BJ (cell line): ENCODE results near the gene MFAP4. TPM values are rescaled to one million over a fixed set of nuclear protein-coding genes. Genes with fewer than 3 reads are reported as not detected.

Experiments
- CTCF ChIA-PET: fragments of 350-600 bp; formaldehyde crosslinking; extraction: SDS; loops from one replicate; lab custom pipeline; 2021; ENCODE audit warnings: antibody characterized with exemption, inconsistent platforms; lab: Yijun Ruan, JAX
- POLR2A ChIA-PET: fragments of 300-600 bp; sonication (Branson Sonifier 250); formaldehyde crosslinking; extraction: SDS; loops from one replicate; lab custom pipeline; 2021; ENCODE audit warnings: antibody characterized with exemption; lab: Charles Lee
- DNase-seq: peaks from one replicate; pipeline ENCODE4 v3.0.0-alpha.2; 2011; ENCODE audit warnings: low read depth
- H3K27me3 ChIP-seq: 2 replicates; pipeline ENCODE4 v1.6.0; 2011; ENCODE audit warnings: low read length; ENCODE audit not compliant: control insufficient read depth, insufficient read depth
- H3K36me3 ChIP-seq: 2 replicates; pipeline ENCODE4 v1.5.1; 2011; ENCODE audit warnings: low read length; ENCODE audit not compliant: control insufficient read depth, insufficient read depth
- H3K4me3 ChIP-seq: 2 replicates; pipeline ENCODE4 v1.5.1; 2011; ENCODE audit warnings: low read depth, mild to moderate bottlenecking, control low read depth, low read length
- CTCF ChIP-seq: IDR thresholded peaks from 2 replicates; pipeline ENCODE4 v1.5.1; 2011; ENCODE audit warnings: low read depth, mild to moderate bottlenecking, control low read depth, inconsistent platforms, low read length, moderate library complexity; ENCODE audit not compliant: insufficient read depth
- polyA plus RNA-seq: library from polyadenylated mRNA; depleted of rRNA; stranded (reverse); fragments of >200 nt; gene quantifications from 2 replicates; pipeline ENCODE4 v1.2.3, GENCODE V29; 2011

Gene MFAP4
- polyA plus RNA-seq, 1 experiment = 86.8 TPM

- POLR2A ChIA-PET = no interaction called here
- CTCF ChIA-PET = interaction anchor here (0.7 to 5.9 kb wide), 10 partner anchors 8 to 401 kb away, joined by 3 to 178 read pairs (median 4); partner anchors contain the start of gene MAPK7
- no peaks in the 10 kb centered on the region for H3K36me3 ChIP-seq
- H3K4me3 ChIP-seq = no peak overlapping the region
- DNase-seq = no peak
- TF ChIP-seq CTCF = no peak
- no peaks in the 10 kb centered on the region for H3K27me3 ChIP-seq
These were observed 21.0 kb downstream of the MFAP4 start for GRCh38 chr17:19365833-19366636.

- ChIA-PET CTCF (interaction anchor here (0.7 to 5.9 kb wide), 10 partner anchors 9 to 401 kb away, joined by 3 to 178 read pairs (median 4); partner anchors contain the start of gene MAPK7), POLR2A (no interaction called here)
- Histone ChIP-seq H3K4me3 (no peak overlapping the region), H3K27me3 (no peaks in the 10 kb centered on the region), H3K36me3 (no peaks in the 10 kb centered on the region)
- DNase-seq = no peak
- no peak for TF ChIP-seq CTCF
These were observed 21.5 kb downstream of the MFAP4 start for GRCh38 chr17:19365499-19365817.

- Histone ChIP-seq H3K4me3 (no peak overlapping the region), H3K36me3 (no peaks in the 10 kb centered on the region), H3K27me3 (no peaks in the 10 kb centered on the region)
- ChIA-PET POLR2A (interaction anchor here (0.7 kb wide), 1 partner anchor 13 kb away, joined by 3 read pairs; the partner anchor contains the start of gene MAPK7), CTCF (interaction anchor here (0.7 to 5.9 kb wide), 12 partner anchors 9 to 402 kb away, joined by 3 to 178 read pairs (median 4); partner anchors contain the start of gene MAPK7)
- DNase-seq = no peak
- no peak for TF ChIP-seq CTCF
These were observed 22.1 kb downstream of the MFAP4 start for GRCh38 chr17:19364699-19365498.

GRCh38 chr17:19363460-19364035, 23.4 kb downstream of the MFAP4 start:
- Histone ChIP-seq H3K4me3 (no peak overlapping the region), H3K36me3 (peaks cover 1% of the 10 kb centered on the region; the same call in 1 of the 2 replicates), H3K27me3 (no peaks in the 10 kb centered on the region)
- TF ChIP-seq CTCF = no peak
- CTCF ChIA-PET = interaction anchor here (0.5 to 5.9 kb wide), 41 partner anchors 8 to 443 kb away, joined by 3 to 178 read pairs (median 6); partner anchors contain the start of gene MAPK7
- no peak for DNase-seq
- POLR2A ChIA-PET = no interaction called here
